Hepatocyte (in vitro differentiated cells): ENCODE data around the gene MACC1. TPM values are rescaled to one million over a fixed set of nuclear protein-coding genes. Genes with fewer than 3 reads are reported as not detected.

Experiments used
- DNase-seq: peaks from one replicate; pipeline ENCODE4 v3.0.0-alpha.2; 2016; ENCODE audit warnings: low spot score
- H2AFZ ChIP-seq: fragments of 200-600 bp; sonication (generic); 2 replicates; pipeline ENCODE4 v1.6.0; 2016; ENCODE audit warnings: antibody characterized with exemption, mild to moderate bottlenecking
- H3K27ac ChIP-seq: fragments of 200-600 bp; sonication (generic); 2 replicates; pipeline ENCODE4 v1.5.1; 2016; ENCODE audit warnings: mild to moderate bottlenecking
- H3K27me3 ChIP-seq: fragments of 200-600 bp; sonication (generic); 2 replicates; pipeline ENCODE4 v1.6.1; 2016
- H3K36me3 ChIP-seq: fragments of 200-600 bp; sonication (generic); replicated peaks from 2 replicates; pipeline ENCODE4 v1.5.1; 2016; ENCODE audit warnings: low read depth; ENCODE audit not compliant: insufficient read depth
- H3K4me1 ChIP-seq: fragments of 200-600 bp; sonication (generic); 2 replicates; pipeline ENCODE4 v1.5.1; 2016; ENCODE audit warnings: mild to moderate bottlenecking, moderate library complexity; ENCODE audit not compliant: insufficient read depth
- H3K4me2 ChIP-seq: fragments of 200-600 bp; sonication (generic); 2 replicates; pipeline ENCODE4 v1.6.0; 2016
- H3K4me3 ChIP-seq: fragments of 200-600 bp; sonication (generic); 2 replicates; pipeline ENCODE4 v1.5.1; 2016; ENCODE audit warnings: mild to moderate bottlenecking
- H3K79me2 ChIP-seq: fragments of 200-600 bp; sonication (generic); 2 replicates; pipeline ENCODE4 v1.6.0; 2017; ENCODE audit warnings: mild to moderate bottlenecking
- H3K9me2 ChIP-seq: fragments of 200-600 bp; sonication (generic); replicated peaks from 2 replicates; pipeline ENCODE4 v1.6.0; 2017; ENCODE audit warnings: mild to moderate bottlenecking; ENCODE audit not compliant: insufficient read depth
- H3K9me3 ChIP-seq: fragments of 200-600 bp; sonication (generic); 2 replicates; pipeline ENCODE4 v1.5.1; 2016; ENCODE audit warnings: low read depth, mild to moderate bottlenecking
- H4K20me1 ChIP-seq: fragments of 200-600 bp; sonication (generic); 2 replicates; pipeline ENCODE4 v1.6.0; 2016; ENCODE audit warnings: mild to moderate bottlenecking; ENCODE audit not compliant: insufficient read depth, poor library complexity, severe bottlenecking
- EZH2 ChIP-seq: fragments of 200-600 bp; sonication (generic); IDR thresholded peaks from 2 replicates; pipeline ENCODE4 v1.6.1; 2016; ENCODE audit warnings: antibody characterized with exemption, mild to moderate bottlenecking, borderline replicate concordance
- EZH2phosphoT487 ChIP-seq: fragments of 200-600 bp; sonication (generic); IDR thresholded peaks from one replicate; pipeline ENCODE4 v1.6.1; 2018; ENCODE audit warnings: antibody characterized with exemption, mild to moderate bottlenecking, low read depth, moderate library complexity; ENCODE audit not compliant: unreplicated experiment, severe bottlenecking
- WGBS: methylation state at CpG from one replicate; pipeline ENCODE4 v1.1.6; 2016; ENCODE audit warnings: low lambda C conversion rate; ENCODE audit errors: missing lambda C conversion rate; 5-methylcytosine and 5-hydroxymethylcytosine counted together
- polyA plus RNA-seq: library from polyadenylated mRNA; unstranded; fragments of >200 nt; fragmentation: Nextera tagmentation; extraction: Ambion mirVana; gene quantifications from 2 replicates; pipeline ENCODE4 v1.2.1, GENCODE V29; 2016
- total RNA-seq: library from RNA; depleted of rRNA; stranded (reverse); fragments of >200 nt; gene quantifications from 2 replicates; pipeline ENCODE4 v1.2.3, GENCODE V29; 2014
- TF ChIP-seq, protein P1 (sequence below): fragments of 200-600 bp; sonication (generic); IDR thresholded peaks from 2 replicates; pipeline ENCODE4 v1.5.1; 2016; ENCODE audit warnings: antibody characterized with exemption, mild to moderate bottlenecking; ENCODE audit not compliant: poor library complexity

The MACC1 gene
- total and polyA plus RNA-seq, 2 experiments from 2014 or later = 6.9 to 46.0 TPM

DNA sequence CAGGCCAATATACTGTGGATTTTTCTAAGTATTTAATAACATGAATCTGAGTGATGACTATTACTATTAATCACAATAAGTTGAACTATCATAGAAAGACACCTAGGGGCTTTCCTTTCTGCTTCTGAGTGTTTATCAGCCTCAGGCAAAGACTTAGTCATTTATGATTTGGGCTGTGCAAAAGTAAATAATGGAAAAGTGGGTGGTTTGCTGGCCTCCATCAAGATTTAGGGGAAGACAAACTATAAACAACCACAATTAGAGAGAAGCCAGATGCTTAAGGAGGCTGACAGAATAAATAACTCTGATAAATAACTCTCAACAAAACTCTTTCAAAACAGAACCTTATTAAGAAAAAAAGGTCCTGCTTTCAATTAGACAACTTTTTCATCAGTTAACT lies 64.7 kb downstream of the MACC1 start:
- Histone ChIP-seq H4K20me1 (no peaks in the 10 kb centered on the region), H3K27me3 (no peaks in the 10 kb centered on the region), H3K9me3 (no peaks in the 10 kb centered on the region), H3K4me2 (peak overlapping the region; percentile 4), H3K4me1 (peaks cover 4% of the 10 kb centered on the region), H3K4me3 (no peak overlapping the region), H3K36me3 (no peaks in the 10 kb centered on the region), H3K27ac (peak overlapping the region; percentile 56), H3K79me2 (no peaks in the 10 kb centered on the region), H3K9me2 (no peaks in the 10 kb centered on the region), H2AFZ (no peak overlapping the region)
- TF ChIP-seq EZH2phosphoT487 = peak; percentile 36
- TF ChIP-seq, protein P1, sequence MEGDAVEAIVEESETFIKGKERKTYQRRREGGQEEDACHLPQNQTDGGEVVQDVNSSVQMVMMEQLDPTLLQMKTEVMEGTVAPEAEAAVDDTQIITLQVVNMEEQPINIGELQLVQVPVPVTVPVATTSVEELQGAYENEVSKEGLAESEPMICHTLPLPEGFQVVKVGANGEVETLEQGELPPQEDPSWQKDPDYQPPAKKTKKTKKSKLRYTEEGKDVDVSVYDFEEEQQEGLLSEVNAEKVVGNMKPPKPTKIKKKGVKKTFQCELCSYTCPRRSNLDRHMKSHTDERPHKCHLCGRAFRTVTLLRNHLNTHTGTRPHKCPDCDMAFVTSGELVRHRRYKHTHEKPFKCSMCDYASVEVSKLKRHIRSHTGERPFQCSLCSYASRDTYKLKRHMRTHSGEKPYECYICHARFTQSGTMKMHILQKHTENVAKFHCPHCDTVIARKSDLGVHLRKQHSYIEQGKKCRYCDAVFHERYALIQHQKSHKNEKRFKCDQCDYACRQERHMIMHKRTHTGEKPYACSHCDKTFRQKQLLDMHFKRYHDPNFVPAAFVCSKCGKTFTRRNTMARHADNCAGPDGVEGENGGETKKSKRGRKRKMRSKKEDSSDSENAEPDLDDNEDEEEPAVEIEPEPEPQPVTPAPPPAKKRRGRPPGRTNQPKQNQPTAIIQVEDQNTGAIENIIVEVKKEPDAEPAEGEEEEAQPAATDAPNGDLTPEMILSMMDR = no peak
- DNase-seq = no peak

DNA sequence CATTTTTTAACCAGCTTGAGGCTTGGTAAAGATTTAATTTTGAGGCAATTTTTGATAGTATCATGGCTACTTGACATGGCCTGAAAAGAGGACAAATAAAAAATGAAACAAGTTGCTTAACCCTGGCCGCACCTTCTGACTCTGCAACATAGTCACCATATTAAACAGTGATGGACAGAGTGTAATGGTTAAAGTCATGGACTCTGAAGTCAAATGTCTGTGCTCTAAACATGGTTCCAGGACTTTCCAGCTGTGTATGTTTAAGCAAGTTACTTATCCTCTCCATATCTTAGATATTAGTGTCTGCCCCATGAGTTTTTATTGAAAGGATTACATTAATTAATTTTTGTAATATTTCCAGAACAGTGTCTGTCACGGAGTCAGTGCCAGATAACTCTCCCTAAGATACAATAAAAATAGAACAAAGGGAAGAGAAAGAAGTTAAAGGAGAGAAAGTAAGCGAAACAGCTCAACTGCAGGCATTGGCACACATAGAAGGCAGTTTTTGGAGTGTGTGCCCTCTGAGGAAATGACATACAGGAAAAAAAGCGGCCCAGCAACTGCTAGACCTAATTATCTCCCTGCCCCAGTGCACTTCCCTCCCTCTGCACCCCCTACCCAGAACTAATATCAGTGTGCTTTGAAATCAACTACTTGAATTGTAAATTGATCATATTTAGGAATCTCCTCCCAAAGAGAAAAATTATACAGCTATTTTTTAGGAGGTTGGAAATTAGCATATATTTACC lies 65.3 kb downstream of the MACC1 start:
- Histone ChIP-seq H3K9me3 (no peaks in the 10 kb centered on the region), H3K27ac (peak overlapping the region; percentile 56), H2AFZ (no peak overlapping the region), H3K4me2 (peak overlapping the region; percentile 1), H3K4me3 (no peak overlapping the region), H3K79me2 (no peaks in the 10 kb centered on the region), H4K20me1 (no peaks in the 10 kb centered on the region), H3K4me1 (peaks cover 10% of the 10 kb centered on the region), H3K9me2 (no peaks in the 10 kb centered on the region), H3K36me3 (no peaks in the 10 kb centered on the region), H3K27me3 (no peaks in the 10 kb centered on the region)
- no peak for DNase-seq
- 78% methylated on average over 4 of the region's 4 CpGs for WGBS
- no peak for TF ChIP-seq EZH2phosphoT487
- TF ChIP-seq EZH2 = no peak
- TF ChIP-seq, protein P1 = no peak

DNA sequence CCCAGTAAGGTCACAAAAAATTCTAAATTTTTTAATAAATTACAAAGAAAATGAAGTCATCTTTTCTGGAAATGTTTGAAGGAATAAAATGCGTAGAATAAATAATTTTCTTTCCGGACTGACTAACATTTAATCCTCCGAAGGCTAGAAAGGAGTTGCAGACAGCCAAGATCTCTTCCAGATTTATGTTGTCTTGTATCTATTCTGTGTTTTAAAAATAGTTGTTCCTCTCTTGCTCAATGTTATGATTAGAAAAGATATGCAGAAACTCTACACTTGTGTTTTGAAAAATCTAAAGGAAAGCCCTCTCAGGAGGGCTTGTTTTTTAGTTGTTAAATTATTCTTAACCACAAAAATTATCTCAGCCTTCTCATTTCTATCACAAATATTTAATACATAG lies 70.7 kb downstream of the MACC1 start:
- Histone ChIP-seq H3K4me1 (peaks cover 15% of the 10 kb centered on the region), H3K9me2 (no peaks in the 10 kb centered on the region), H4K20me1 (no peaks in the 10 kb centered on the region), H3K79me2 (no peaks in the 10 kb centered on the region), H3K27ac (peak overlapping the region; percentile 35), H2AFZ (no peak overlapping the region), H3K4me2 (peak overlapping the region; percentile 51), H3K9me3 (no peaks in the 10 kb centered on the region), H3K27me3 (no peaks in the 10 kb centered on the region), H3K36me3 (no peaks in the 10 kb centered on the region), H3K4me3 (no peak overlapping the region)
- TF ChIP-seq, protein P1 = no peak
- TF ChIP-seq EZH2phosphoT487 = no peak
- no peak for TF ChIP-seq EZH2
- no peak for DNase-seq
- WGBS = 50% methylated on average over 3 of the region's 3 CpGs
